Measurements from ENCODE around the gene COL1A1.

The COL1A1 gene

DNA sequence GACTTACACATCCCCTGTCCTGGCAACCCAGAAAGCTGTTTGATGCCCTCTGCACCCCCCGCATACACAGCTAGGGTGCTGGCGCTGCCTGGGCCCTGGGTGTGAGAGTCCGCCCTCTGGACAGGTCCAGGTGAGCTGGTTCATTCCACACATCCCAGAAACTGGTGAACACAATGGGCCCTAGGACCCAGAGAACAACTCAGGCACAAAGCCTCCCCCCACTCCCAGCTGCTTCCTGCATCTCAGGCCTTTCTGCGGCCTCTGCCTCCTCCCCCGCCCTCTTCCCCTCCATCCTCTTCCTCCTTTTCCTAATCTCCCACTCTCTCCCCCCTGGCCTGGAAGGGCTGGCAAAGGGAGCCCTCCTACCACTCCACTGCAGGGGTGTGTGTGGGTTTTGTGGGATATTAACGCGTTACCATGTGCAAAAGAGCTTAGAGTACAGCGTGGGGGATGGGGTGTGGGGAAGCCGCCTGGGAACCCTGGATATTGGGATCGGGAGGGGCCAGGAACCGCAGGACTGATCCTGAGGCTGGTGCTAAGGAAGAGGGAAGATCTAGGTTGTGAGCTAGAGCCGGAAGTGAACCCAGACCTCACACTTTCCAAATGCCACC is 49.4 kb downstream of the COL1A1 start:
- DNase-seq, result peak; percentile 43

DNA sequence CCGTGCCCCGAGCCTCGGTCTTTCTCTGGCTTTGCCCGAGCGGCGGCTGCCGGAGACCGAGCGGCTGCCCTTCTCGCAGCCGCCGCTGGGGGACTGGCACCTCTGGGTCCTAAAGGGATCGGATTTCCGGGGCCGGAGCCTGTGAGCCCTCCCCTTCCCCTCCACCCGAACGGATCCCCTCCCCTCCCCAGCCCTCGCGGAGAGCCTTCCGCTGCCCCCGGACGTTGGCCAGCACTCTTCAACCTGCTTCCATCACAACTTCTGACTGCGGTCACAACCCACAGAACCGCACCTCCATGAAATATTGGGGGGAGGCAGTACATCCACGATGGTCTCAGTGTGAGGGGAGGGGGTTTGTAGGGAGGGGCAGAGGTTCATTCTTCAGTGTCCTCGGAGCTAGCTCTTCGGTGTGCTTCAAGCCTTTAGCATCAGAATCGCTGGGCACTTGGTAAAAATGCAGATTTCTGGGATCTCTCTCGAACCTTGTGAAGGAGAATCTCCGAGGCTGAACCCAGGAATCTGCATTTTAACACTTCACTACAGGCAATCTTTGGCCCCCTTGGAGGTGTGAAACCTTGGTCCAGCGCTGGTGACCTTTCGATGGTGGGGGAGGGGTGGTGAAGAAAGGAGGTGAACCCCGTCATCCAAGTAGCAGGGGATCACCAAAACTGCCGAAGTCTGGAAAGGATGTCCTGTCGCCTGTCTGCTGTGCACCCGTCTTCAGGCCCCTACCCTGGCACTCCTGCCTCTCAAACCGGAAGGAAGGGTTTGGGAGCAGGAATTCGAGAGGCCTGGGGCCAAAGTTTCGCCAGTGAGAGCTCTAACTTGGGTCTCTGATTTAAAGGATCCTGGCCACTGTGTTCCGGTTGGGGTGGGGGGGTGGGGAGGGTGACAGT is 50.1 kb downstream of the COL1A1 start:
- DNase-seq, result peak; percentile 85

DNA sequence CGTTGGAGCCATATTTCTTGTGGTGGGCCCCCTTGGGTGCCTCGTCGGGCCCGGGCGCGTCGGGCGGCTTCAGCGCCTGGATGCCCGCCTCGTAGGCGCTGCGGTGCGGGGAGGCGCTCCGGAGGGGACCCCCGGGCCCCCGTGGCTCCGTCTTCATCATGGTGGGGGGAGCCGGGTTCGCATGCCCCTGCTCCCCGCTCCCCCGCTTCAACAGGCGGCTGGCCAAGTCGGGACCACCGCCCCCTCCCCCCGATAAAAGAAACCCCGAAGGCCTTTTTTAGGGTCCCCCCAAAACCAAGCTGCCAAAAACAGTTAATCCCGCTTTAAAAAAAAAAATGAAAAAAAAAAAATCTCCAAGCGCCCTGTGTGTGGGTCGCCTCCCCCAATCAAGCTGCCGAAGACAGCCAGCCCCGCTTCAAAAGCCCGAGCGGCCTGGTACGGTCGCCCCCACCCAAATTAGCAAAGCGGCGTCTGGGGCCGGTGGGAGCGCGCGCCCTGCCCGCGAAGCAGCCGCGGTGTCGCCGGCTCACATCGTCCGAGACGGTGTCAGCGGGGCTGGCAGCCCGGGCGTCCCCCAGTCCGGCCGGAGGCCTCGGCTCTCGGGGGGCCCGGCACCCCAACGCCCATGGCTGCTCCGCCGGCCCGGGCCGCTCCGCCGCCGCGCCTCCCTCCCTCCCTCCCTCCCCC is 50.9 kb downstream of the COL1A1 start, which contains the start of gene PPP1R9B:
Gene PPP1R9B, minus strand, starts transcription at position 324 of the 687 bp plus-strand sequence. Its CDS starts 164 bp downstream, at position 160.
- peak; percentile 29 for DNase-seq

DNA sequence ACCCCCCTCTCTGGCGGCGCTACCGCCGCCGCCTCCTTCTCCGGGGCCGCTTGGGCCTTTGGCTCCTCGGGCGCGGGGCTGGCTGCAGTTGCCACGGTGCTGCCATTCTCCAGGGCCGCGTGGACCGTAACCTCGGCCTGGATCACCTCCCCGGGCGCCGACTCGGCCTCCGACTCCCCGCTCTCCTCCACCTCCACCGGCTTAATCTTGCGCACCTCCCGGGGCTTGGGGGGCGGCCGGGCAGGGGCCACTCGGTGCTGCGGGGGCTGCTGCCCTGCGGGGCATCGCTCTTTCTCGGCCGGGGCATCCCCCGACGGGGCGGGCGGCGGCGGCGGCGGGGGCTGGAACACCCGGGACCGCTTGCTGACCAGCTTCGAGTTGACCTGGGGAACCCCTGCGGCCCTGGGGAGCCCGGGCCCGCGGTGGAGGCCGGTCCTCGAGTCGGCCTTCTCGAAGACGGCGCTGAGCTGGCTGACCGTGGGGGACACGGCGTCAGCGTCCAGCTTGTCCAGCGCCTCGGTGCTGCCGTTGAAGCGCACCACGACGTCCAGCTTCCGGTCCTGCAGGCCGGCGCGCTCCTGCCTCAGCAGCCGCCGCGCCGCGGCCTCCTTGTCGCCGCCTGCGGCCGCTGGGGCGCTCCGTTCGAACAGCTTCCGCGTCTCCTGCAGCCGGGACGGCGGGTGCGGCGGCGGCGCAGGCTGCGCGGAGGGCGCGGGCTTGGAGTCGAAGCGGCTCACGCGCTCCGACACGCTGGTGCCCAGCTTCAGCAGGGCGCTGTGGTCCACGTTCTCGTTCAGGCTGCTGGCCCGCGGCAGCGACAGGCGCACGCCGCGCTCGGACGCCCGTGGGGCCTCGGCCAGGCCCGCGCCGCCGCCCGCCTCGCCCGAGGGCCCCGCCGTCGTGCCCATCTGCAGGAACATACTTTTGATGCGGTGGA is 51.7 kb downstream of the COL1A1 start:
- DNase-seq, result peak; percentile 54

DNA sequence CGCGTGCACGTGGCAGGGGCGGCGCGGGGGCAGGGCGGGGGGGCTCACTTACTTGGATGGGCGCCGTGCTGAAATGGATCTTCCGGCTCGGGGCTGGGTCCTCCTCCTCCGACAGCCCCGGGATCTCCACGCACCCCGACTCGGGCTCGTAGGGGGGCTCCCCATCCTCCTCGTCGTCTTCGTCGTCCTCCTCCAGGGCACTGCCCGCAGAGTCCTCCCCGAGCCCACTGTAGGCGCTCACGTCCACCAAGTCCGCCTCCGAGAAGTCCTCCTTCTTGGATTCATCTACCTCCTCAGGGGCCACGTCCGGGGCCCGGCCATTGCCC is 52.4 kb downstream of the COL1A1 start:
- DNase-seq, result no peak

DNA sequence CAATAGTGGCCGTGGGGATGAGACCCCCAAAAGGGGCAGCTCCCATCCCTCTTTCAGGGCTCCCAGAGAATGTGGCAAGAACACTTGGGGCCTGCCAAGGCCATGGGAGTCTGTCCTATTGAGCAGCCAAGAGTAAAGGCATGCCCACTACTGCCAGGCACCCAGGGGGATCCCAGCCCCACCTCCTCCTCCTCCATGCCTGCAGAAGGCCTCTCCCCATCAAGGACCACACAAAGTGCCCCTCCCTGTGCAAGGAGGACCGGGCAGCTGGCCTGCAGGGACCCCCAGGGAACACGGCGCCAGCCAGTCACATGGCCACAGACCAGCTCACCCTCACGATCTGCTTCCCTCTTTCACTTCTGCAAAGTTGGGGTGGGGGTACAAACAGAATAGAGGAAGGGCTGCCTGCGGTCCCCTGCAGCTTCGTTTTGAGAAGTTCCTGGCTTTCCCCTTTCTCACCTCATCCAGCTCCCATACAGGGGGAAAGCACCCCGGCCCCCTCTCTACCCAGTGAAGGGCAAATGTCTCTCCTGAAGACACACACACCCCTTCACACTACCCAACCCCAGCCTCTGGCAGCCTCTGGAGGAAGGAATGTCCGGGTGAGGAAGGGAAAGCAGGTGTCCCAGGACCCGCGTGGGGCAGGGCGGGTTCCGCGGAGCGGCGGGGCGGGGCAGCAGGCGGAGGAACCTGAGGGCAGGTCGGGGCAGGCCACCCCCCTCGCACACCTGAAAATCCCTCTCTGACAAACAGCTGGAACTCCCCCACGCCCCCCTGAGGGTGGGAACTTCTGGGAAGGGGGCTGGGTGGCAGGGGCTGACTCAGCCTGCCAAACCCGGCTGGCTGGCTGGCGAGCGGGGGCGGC is 53.0 kb downstream of the COL1A1 start:
- DNase-seq, result peak; percentile 80

DNA sequence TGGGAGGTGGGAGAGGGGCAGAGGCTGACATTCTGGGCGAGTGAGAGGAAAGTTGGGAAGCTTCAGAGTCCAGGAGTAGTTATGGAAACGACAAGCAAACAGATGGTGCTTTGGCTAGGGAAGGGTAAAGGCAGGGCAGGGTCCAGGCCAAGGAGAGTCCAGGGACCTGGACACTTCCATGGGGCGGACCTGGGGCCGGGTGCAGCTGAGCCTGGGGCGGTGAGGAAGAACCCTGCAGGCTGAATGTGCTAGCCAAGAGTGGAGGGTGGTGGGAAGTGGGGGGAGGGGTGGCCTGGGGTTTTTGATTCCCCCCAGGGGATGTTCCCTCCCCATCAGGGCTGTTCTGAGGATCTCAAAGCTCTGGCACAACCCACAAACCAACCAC is 53.6 kb downstream of the COL1A1 start:
- no peak for DNase-seq

DNA sequence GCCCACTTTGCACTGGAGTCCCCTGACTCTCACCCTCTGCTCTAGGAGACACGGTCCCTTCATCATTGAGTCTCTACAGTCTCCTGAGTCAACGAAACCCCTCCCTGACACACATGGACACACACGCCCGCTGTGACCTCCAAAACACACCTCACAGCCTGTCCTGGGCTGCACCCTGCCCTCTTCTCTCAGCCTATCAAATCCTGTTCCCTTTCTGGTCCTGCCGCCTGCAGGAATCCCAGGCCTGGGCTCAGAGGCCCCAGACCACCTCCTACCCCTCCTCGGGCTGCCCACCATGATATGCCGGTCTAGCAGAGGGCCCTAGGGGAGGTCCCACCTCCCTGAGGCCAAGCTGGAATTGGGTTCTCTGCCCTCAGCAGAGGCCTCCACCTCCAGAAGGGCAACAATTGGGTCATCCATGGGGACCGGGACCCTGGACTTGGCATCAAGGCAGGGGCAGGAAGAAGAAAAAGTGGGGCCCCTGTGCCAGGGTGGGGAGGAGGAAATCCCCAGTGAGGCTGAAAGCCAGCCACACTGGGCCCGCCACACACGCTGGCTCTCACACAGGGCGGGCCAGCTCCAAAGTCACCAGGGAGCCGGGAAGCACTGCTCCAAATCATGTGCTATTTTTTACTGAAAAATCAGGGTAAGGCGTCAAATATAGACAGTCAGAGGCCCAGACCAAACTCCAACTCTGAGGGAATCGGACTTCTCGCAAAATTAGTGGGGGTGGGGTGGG is 54.3 kb downstream of the COL1A1 start:
- DNase-seq, result no peak

DNA sequence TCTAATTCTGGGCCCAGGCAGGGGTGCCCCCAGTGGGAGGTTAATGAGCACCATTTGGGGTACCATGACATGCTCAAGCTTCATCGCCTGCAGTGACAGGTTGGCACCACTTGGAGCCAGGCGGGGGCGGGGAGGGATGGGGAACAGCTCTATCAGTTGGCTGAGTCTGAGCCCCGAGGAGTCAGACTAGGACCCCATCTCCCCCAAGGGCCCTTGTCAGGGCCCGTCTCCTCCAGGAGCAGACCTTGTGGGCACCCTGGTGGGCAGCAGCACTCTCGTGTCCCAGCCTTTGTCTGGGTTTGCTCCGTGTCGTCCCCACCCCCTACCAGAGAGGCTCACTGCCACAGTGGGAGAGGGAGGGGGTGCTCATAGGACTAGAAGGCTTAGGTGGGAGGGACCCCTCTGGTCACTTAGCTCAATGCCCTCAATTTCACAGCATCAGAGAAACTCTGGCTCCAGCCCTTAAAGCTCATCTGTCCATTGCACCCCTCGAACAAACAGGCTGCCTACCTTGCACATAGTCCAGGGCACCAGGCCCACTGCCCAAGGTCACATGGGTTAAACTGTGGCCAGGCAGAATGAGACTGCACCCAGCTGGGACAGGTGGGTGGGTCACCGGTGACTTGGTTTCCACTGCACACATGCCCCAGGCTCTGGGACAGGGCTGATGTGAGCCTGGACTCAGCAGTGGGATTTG is 55.1 kb downstream of the COL1A1 start:
- DNase-seq, result no peak

DNA sequence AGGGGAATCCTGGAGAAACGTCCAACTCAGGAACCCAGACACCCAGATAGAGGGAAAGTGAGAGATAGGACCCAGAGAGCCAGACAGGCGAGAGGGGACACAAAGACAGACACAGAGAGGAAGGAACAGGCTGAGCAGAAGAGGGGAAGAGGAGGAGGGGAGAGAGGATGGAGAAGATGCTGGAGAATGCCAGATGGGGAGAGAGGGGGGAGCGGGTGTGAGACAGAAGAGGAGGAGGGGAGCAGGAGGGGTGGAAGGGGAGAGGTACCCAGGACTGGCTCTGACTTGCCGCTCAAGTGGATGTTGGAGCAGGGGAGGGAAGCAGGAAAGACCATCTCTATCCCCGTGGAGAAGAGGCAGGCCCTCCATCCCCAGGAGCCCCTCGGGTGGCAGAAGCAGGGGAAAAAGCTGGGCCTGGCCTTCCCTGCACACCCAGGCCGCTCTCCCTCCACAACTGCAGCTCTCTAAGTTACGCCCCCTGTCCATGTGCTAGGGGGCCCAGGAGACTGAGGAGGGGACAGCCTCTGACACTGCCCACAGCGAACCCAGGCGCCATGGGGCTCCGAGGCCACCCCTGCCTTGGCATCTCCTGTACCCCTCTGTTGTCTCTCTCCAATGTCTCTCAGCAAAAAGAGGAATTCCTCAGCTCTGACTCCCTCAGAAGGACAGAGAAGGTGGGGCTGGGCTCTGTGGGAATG is 55.8 kb downstream of the COL1A1 start:
- no peak for DNase-seq

DNA sequence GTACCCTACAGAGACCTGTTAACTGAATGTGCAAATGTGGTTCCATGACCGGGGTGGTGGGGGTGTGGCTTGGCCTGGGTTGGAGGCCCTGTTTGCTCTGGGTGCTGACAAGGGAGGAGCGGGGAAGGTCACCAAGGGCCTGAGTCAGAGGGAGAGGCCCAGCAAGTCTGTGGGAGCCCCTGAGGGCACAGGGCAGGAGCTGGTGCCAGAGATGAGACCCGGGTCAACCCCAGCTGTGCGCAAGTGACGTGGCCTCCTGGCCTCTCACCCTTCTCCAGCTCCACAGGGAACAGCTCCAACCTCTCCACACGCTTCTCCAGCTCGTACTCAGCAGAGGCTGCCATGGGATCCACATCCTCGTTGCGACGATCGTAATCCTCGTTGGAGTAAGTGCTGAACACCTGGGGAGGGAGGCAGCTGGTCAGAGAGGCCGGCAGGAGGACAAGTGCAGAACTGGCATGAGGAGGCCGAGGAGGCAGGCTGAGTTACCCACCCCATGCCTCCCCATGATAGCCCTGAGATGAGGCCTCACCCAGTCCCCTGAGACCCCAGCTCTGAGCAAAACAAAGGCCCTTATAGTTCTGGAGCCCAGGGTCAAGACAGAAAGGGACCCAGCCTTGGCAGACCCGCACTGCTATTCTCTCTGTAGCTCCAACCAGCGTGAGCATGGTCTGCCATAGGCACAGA is 56.4 kb downstream of the COL1A1 start:
- no peak for DNase-seq

DNA sequence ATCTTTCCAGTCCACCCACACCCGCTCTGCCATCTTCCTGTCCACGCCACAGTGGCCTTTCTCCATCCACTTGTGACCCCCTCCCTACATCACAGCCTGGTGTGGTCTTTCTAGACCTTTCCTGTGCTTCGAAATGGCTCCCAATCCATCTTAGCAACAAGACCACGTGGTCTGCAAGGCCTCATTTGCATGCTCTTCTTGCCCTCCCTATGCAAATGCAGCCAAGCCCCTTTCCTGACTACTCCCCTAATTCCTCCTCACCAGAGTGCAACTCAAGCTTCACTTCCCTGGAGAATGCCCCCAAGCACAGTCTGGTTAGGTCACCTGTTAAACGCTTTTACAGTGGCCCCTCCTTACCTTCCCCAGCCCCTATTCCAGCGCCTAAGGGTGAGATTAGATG is 57.1 kb downstream of the COL1A1 start:
- no peak for DNase-seq

DNA sequence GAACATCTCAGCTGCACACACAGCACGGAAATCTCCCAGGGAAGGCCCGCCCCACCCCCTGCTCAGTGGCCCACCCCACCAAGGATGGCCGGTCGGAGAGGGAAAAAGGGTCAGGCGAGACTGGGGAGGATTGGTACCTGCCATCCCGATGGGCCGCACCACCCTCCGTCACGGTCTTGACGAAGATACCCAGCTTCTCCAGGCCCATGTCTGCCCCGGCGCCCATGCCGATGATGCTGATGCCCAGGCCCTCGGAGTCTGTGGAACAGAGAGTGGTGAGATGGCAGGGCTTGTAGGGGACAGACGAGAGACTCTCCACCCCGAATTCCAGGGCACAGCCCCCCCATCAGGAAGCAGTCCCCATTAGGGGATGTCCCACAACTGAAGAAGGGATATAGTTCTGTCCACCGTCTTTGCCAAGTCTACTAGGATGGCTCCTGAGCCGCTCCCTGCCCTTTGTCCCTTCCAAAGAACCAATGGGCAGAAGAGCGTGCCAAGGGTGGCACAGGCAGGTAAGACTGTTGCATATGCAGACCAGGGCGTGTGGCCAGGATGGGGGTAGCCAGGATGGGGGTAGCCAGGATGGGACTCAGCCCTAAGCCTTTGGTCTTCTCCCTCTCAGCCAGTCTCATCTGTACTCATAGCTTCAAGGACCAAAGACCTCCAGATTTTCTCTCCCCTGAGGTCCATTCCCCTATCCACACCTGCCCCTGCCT is 57.8 kb downstream of the COL1A1 start:
- no peak for DNase-seq

DNA sequence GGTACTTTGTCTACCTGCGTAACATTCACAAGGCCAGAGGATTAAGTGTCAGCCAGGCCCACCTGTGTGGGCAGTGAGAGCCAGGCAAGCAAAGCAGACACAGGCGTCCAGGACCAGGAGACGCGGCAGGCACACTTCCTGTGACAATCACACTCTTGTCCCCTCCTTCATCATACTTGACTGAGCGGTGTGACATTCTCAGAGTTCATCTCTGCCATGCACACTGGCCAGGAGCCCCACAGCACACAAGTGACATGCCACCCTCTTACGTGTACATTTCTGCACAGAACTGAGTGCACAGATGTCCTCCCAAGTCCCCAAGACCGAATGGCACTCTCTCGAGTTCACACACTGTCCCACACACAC is 59.7 kb downstream of the COL1A1 start:
- no peak for DNase-seq

DNA sequence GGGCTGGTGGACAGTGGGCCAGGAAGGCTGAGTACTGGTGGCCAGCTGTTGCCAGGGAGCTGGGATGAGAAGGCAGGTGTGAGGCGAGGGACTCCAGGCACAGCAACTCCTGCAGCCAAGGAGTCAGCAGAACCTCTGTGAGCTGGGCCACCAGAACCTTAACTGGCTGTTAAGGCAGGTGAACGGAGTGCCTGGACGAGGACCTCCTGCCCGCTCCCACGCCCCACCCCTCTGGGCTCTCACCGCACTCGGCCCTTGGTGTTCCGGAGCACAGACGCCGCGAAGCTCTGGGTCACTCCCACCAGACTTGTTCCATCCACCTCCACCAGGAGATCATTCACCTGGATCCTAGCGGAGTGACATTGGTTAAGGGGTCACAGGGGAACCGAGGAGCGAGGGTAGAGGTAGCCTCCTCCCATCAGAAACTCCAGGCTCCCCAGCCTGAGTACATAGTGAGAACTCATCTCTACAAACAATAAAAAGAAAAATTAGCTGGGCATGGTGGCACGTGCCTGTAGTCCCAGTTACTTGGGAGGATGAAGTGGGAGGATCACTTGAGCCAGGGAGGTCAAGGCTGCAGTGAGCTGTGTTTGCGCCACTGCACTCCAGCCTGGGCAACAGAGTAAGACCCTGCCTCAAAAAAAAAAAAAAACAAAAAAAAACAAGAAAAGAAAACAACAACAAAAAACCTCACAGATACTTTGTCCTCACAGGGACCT is 60.2 kb downstream of the COL1A1 start:
- DNase-seq, result no peak

DNA sequence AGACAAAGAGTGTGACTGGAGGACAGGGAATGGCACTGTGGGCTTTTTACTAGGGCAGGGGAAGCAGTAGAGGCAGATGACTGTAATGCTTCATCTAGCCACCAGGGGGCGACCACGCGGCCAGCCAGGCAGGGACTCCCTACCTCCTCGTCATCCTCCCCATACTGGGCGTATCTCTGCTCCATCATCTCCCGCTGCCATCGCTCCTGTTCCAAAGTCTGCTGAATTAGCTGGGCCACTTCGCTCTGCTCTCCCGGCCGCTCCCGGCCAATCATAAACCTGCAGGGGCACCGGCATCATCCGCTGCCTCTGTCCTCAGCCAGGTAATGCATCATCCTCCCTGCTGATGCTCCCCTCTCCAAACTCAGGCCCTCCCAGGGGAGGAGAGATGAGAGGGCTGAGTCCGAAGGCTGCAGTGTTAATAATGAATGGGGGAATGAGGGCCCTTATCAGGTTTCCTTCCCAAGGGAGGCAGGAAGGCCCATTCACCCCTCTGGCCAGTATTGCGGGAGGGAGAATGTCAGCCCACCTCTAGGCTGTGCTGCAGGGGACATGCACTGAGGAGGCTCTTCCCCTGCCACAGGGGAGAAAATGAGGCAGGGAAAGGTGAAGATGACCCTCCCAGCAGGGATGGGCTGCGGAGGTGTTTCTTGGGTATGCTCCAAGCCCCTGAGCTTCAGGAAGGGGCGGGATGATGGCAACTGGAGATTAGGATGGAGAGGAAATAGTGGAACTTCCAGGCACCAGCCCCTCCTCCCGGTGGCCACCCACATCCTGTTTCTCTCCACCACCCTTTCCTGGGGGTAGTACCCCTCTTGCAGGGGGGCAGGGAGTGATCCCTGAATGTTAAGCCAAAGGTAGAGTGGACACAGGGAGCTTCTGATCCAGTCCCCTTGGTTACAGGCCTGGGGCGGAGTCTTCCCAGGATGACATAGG is 61.2 kb downstream of the COL1A1 start:
- DNase-seq, result peak; percentile 77
